Measurements from ENCODE around the gene C1orf50.
"Not testable (repeated sequence)": the region's sequence is repeated elsewhere in the genome, so short reads cannot be mapped to it uniquely, and the experiment has no call there.

C1orf50 gene

DNA sequence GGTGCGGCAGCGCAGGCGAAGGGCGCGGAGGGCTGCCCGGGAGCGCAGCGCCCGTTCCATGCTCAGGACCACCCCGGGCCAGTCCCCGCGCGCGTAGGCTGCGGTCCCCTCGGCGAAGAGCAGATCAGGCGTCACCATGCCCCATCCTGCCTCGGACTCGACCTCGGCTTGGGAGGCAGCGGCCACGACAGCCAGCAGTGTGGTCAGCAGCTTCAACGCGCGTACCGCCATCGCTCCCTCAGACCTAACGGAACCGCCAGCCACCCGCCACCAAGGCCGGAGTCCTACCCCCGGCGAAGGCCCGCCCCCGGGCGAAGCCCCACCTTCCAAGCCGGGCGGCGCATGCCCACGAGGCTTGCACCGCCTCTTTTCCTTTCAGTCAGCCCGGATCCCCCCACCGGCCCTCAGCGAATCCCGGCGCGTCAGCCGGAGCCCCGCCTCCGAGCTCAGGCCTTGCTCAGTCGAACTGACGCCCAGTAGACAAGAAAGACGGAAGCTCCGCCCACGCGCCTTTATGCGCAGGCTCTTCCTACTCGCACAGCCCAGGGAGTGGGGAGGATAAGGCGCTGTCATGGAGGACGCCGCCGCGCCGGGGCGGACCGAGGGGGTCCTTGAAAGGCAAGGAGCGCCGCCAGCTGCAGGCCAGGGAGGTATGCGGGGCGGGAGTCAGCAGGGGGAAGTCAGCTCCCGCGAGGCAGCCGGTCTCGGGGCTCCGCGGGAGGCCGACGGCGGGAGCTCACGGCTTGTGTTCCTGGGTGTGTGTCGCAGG is at the start of gene C1orf50, which contains the start of gene P3H1:
Gene C1orf50, plus strand, starts transcription at position 509 of the 769 bp plus-strand sequence. Its CDS starts 63 bp downstream, at position 572.
Gene P3H1, minus strand, starts transcription at position 288 of the 769 bp plus-strand sequence. Its CDS starts 57 bp downstream, at position 231.
- DNase-seq (ENCODE audit: low read depth): peak; percentile 100

DNA sequence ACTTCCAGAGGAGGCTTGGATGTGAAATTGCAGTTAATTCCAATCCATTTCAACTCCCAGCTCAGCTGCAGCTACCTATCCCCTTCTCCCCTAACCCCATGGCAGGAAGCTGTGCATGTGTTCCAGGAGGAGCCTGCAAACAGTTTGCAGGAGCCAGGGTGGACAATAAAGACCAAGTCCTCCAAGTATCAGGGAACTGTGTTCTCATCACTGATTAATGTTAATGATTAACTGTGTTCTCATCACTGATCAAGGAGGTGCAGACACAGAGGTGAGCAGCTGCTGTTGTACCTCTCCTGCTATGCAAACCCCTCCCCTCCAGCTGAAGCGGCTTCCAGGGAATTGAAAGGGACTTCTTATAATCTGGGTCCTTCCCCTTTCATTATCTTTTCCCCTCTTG is 46.2 kb upstream of the C1orf50 start:
- no peak for DNase-seq (ENCODE audit: low read depth)

DNA sequence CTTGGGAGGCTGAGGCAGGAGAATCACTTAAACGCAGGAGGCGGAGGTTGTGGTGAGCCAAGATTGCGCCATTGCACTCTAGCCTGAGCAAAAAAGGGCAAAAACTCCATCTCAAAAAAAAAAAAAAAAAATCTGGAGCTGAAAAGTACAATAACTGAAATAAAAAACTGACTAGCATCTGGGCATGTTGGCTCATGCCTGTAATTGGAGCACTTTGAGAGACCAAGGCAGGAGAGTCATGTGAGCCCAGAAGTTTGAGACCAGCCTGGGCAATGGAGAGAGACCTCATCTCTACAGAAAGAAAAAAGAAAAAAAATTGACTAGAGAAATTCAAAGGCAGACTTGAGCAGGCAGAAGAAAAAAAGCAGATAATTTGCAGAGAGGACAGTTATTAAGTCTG is 45.1 kb upstream of the C1orf50 start:
- no peak for DNase-seq (ENCODE audit: low read depth)

DNA sequence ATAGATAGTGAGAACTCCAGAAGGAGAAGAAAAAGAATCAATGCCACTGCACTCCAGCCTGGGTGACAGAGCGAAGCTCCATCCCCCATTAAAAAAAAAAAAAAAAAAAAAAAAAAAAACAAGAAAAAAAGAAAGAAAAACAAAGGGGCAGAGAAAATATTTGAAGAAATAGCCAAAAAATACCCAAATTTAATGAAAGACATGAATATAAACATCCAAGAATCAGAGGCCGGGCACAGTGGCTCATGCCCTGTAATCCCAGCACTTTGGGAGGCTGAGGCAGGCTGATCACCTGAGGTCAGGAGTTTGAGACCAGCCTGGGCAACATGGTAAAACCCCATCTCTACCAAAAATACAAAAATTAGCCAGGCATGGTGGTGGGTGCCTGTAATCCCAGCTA is 44.6 kb upstream of the C1orf50 start:
- not testable (repeated sequence) for DNase-seq (ENCODE audit: low read depth)

DNA sequence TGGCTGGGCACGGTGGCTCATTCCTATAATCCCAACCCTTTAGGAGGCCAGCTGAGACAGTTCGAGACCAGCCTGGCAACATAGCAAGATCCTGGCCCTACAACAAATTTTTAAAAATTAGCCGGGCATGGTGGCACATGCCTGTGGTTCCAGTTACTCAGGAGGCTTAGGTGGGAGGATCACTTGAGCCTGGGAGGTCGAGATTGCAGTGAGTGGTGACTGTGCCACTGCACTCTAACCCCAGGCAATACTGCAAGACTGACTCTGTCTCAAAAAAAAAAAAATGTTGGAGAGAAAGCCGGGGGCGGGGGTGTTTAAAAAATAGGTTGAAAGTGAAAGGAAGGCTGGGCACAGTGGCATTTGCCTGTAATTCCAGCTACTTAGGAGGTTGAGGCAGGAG is 43.5 kb upstream of the C1orf50 start:
- no peak for DNase-seq (ENCODE audit: low read depth)

DNA sequence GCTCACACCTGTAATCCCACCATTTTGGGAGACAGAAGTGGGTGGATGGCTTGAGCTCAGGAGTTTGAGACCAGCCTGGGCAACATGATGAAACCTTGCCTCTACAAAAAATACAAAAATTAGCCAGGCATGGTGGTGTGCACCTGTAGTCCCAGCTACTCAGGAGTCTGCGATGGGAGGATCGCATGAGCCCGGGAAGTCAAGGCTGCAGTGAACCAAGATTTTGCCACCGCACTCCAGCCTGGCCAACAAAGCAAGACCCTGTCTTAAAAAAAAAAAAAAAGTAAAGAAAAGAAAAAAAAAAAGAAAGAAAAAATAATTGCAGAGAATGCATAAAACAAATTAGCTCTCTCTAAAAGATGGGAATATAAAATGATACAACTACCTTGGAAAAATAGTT is 41.2 kb upstream of the C1orf50 start:
- not testable (repeated sequence) for DNase-seq (ENCODE audit: low read depth)

DNA sequence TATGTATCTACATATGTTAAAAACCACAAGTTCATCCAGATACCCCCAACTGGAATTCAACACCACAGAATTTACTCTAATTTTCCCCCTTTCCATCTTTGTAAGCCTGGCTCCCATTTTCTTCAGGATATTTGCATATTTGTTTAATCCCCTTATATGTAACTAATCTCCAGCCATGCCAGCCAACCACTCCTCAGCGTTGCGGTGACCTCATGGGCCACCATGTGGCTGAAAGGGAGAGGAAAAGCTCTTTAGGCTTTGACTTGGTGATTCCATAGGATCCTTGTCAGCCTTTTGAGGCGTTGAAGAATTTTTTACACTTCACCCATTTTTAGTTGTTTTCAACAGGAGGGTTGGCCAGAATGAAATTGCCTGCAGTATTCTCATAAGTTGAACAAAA is 37.0 kb upstream of the C1orf50 start:
- no peak for DNase-seq (ENCODE audit: low read depth)

DNA sequence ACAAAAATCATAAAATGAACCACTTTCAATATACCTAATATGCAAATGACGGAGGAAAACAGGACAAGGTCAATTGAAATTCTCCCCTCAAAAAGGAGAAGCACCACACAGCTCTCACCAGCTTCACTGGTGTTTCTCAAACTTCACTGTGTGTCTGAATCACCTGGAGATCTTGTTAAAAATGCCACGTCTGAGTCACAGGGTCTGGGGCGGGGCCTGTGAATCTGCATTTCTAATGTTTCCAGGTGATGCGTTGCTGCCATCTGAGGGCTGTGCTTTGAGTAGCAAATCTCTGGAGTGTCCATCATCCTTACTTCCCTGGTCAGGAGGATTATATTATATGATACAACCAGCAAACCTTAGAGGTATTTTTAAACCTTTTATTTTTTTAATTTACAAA is 36.1 kb upstream of the C1orf50 start:
- DNase-seq (ENCODE audit: low read depth): peak; percentile 56

DNA sequence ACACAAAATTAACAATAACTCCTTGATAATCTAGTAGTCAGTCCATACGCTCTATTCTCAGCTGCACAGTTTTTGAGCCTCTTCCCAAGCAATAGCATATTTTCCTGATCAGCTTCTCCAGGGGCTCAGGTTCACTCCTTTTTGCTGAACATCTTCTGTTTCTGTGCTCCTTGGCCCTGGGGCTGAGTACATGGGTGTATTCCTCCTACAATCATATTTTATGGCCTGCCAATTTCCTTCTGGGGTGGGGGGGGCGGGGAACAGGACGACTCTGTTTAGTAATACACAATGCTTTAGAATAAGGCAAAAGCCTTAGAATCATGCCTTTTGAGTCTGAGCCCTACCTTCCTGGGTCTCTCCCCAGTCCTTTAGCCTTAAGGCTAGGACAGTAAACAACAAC is 35.5 kb upstream of the C1orf50 start:
- DNase-seq (ENCODE audit: low read depth): no peak

DNA sequence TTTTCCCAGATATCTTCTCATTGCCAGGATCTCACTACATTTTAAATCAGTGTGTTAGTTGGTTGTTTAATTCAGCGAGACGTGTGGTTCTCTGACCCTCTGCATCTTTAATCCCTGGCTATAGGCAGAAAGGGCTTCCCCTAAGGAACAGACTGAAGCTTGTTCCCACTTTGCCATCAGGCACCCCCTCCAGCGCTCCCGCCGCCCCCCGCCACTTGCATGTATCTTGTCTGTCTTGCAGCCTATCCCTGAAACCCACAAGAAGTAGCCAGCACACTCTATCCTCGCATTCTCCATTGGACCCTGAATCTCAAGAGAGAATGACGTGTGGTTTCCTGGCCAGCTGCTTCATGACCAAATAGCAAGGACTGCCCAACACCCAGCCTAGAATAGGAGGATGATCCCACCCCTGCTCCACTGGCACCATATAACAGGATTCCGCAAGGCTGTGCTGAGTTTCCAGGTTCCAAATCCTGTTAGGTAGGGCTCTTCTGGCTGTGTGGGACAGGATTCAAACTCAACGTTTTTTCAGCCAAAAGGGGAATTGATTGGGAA is 34.8 kb upstream of the C1orf50 start:
- no peak for DNase-seq (ENCODE audit: low read depth)

DNA sequence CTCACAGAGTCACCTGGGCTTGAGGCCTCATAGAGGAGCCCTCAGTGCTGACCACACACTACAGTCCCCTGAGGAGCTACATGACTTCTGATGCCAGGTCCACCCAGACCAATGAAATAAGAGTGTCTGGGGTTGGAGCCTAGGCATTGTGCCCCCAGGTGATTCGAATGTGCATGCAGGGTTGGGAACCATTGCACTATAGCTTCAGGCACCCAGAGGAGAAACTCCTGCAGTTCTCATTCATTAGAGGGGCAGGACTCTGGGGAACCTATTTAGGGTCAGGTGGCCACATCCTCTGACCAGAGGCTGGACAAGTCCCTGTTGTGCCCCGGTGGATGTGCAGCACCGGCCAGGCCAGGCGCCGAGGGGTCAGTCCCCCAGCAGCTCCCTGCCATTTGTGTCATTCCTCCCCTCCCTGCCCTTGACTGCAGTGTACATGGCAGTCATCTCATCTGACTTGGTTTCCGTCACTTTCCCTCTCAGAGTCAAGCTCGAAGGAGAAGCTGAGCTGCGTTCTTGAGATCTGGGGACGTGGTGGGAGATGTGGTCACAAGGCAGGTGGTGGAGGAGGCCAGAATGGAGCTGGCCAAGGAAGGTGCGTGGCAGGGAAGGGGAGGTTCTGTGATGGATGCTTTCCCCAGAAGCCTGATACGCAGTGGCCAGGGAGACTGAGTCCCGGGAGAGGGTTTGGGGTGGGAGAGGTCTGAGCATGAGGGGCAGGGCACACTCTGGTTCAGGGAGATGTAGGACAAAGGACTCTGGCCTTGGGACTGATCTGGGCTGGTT is 33.4 kb upstream of the C1orf50 start:
- no peak for DNase-seq (ENCODE audit: low read depth)

DNA sequence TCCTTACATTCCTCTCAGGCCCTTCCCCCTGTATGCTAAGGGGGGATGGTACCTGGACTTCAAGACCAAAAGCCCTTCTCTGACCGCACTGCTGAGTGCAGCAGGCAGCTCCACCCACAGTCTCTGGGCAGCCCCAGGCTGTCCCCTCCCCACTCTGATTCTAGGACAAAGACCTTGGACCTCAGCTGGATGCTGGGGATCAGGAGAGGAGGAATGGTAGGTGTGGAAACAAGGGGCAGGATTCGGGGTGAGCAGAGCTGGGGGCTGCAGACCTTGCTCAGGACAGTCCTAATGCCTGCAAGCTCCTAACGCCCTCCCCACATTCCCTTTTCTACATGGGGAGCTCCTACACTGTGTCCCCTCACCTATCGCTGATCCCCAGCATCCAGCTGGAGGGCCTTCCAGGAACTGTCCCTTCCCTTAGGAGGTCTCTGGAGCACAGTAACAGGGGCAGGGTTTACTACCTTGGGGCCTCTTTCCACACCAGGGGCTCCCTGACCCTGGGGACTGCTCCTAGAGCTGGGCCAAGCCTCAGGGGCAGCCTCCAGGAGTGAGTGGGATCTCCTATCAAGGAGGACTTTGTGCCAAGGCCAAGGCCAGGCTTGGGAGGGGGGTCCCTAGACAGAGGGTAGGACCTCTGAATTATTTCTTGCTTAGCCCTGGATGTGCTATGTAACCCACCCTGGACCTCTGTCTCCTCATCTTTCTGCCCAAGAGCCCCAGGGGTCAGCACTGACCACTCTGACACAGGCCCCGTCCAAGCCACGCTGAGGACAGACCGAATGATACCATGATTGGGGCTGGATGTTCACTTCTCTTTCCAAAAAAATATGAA is 32.6 kb upstream of the C1orf50 start:
- DNase-seq (ENCODE audit: low read depth): no peak

DNA sequence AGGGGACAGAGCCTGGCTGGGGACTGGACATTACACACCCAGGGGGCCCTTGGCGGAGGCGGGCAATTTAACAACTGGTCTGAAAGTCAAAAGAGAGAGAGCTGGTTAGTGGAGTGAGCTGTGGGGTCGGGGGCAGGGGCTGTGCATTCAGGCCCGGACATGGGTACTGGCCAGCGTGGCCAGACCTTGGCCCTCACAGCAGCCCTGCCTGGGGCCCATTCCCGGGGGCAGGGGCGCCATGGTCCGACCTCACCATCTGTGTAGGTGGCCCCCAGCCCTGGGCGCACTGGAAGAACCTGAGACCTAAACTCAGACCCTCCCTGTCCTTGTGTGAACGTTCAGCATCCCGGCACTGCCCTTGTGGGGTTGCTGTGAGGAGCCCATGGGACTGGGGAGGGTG is 32.0 kb upstream of the C1orf50 start:
- DNase-seq (ENCODE audit: low read depth): no peak

DNA sequence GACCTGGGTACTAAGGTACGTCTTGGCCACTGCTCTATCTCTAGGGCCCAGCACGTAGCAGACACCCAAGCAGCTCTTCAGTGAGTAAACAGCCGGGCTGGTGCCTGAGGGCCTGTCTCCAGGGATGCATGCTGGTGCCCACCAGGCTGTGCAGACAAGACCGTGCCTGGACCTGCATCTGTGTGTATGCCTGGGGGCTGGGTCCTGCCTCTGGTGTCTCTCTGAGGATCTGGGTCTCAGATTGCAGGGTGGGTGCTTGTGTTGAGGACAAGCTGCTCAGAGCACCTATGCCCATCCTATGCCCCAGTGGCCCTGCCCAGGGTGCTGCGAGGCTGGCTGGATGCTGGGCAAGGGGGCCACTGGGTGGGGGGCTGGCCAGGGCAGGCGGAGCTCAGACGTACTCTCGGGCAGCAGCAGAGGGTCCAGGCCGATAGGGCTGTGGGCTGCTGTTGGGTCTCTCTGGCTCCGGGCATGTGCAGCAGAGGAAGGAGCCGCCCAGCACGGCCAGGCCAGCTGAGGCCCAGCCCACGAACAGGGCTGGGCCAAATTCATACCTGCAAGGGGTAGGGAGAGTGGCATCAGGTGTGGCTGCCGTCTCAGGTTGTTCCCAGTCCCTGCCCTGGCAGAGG is 31.5 kb upstream of the C1orf50 start:
- no peak for DNase-seq (ENCODE audit: low read depth)

DNA sequence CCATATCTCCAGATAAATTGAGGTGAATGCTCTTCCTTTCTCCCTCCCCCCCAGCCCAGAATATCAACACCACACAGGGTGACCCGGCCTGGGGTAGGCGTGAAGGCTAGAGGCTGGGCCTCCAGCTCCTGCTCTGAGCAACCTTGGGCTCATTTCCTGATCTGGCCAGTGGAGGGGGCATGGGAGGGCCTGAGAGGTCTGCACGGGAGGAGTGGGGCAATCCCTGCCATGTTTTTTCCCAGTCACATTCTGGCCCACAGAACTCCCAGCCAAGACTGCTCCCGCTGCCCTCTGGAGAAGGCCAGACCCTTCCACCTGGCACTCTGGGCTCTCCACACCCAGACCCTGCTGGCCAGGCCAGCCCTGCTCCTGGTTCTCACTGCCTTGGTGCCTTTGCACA is 30.9 kb upstream of the C1orf50 start:
- no peak for DNase-seq (ENCODE audit: low read depth)

DNA sequence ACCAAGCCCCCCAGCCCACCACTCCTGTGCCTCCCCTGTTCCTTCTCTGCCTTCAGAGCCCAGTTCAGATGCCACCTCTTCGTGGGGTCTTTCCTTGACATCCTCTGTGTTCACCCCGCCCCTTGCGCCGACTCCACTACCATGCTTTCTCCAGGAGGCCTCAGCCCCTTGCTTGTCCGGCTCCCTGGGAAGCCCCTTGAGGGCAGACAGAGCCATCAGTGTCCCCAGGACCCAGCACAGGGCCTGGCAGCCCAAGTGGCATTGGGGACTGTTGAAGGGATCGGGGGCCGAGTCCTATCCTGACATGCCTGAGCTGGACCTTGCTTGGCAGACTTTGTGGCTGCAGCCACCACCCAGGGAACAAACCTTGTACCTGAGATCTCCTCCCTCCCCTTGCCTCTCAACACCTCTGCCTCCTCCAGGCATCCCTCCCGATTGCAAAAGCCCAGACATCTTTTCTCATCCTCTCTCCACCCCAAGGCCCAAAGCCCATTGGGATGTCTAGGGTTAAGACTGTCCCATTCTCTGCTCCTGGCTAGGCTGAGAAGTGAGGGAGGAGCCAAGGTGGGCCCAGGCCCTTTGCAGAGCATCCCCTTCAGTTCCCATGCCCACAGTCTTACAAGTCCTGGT is 30.4 kb upstream of the C1orf50 start:
- DNase-seq (ENCODE audit: low read depth): no peak

DNA sequence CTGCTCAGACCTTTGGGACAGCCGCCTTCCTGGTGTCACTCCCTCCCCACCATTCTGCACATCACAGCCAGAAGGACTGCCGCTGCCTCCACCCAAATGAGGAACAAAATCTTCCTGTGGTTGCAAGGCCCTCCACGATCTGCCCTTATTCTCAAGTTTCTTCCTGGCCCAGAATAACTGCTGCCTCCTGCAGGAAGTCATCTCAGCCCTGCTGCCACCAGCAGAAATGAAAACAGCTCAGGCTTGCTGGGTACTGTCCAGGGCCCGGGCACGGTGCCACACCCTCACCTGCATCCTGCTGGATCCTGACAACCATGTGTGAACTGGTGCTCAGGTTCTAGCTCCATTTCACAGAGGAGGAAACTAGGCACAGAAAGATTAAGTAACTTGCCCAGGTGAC is 29.8 kb upstream of the C1orf50 start:
- DNase-seq (ENCODE audit: low read depth): no peak

DNA sequence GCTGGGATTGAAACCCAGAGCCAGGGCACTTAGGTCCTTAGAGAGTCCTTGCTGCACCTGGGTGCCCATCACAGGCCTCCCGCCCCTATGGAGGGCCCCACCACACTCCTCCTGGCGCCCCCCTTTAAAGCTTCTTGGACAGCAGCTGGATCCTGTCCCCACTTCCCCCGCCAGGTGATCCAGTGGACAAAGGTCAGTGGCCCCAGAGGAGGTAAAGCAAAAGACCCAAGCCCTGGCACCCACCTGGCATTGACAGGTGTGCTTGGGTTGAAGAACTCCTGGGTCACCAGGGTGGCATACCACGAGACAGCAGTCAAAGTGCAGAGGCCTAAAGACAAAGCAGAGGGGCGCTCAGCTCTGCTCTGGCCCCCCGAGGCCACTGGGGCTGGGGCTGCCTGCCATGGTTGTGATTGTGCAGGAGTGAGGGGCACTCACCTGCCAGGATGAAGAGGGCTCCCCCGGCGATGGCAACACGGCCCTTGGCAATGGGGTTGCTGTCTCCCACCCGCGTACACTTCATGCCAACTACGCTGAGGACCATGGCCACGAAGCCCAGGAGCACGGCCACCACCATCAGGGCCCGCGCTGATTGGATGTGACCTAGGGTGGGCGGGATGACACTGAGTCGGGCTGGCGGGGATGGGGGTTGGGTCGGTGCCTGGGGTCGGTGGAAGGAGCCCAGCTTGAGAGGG is 28.9 kb upstream of the C1orf50 start:
- DNase-seq (ENCODE audit: low read depth): no peak

DNA sequence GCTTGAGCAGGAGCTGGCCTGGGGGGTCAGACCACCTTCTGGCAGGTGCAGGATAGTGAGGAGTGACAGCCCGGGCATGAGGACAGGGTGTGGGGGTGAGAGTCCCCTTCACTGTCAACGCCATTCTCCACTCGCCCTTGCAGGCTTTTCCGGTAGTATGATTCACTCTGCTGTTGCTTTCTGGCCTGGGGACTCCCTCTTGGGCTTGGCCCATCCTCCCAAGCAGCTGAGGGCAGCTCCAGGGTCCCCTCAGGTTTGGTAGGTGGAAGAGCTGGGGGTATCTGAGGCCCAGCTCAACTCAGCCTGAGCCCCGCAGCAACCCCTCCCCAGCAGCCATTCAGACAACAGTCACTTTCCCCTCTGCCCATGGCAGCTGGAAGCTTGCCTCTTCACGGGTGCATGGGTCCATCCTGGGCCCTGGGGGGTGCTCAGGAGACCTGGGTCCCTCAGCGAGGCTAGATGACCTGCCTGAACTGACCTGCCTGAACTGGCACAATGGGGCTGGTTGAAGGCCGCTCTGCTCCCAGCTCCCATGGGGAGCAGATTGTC is 28.3 kb upstream of the C1orf50 start:
- DNase-seq (ENCODE audit: low read depth): no peak
